Fibroblast of villous mesenchyme (primary cell): ENCODE data around the gene HPGD. TPM values are rescaled to one million over a fixed set of nuclear protein-coding genes. Genes with fewer than 3 reads are reported as not detected.

Experiments used
- DNase-seq: peaks from one replicate; pipeline ENCODE4 v3.0.0-alpha.2; 2010; ENCODE audit warnings: low read depth
- H3K4me3 ChIP-seq: 2 replicates; pipeline ENCODE4 v1.5.1; 2011; ENCODE audit warnings: low read depth, mild to moderate bottlenecking, low read length
- CTCF ChIP-seq: IDR thresholded peaks from 2 replicates; pipeline ENCODE4 v1.5.1; 2012; ENCODE audit warnings: low read depth, mild to moderate bottlenecking, low read length; ENCODE audit not compliant: insufficient read depth
- total RNA-seq: library from RNA; depleted of rRNA; stranded (reverse); fragments of >200 nt; gene quantifications from 2 replicates; pipeline ENCODE4 v1.2.3, GENCODE V29; 2012

HPGD gene
- total RNA-seq = 0.97 TPM in 1 of 2 replicates, not detected in the other

GRCh38 chr4:174522183-174523024 lies at the start of gene HPGD:
TSS of gene HPGD (minus strand) at chr4:174522488. CDS start at chr4:174522451, 37 bp downstream.
- peak within 1 kb of the TSS; percentile 51 for H3K4me3 ChIP-seq
- TF ChIP-seq CTCF = no peak
- peak; percentile 5 for DNase-seq

- TF ChIP-seq CTCF = no peak
Observed at GRCh38 chr4:174564529-174564928, 42.2 kb upstream of the HPGD start.

GRCh38 chr4:174563399-174563798 lies 41.1 kb upstream of the HPGD start:
- no peak for DNase-seq
- H3K4me3 ChIP-seq = no peak overlapping the region
- no peak for TF ChIP-seq CTCF

More at GRCh38 chr4:174564529-174564928, 42.2 kb upstream of the HPGD start:
- DNase-seq = no peak
- no peak overlapping the region for H3K4me3 ChIP-seq

- TF ChIP-seq CTCF = no peak
- no peak overlapping the region for H3K4me3 ChIP-seq
- peak; percentile 38 for DNase-seq
Observed at GRCh38 chr4:174561560-174561959, 39.3 kb upstream of the HPGD start.

GRCh38 chr4:174559894-174560293 lies 37.6 kb upstream of the HPGD start:
- TF ChIP-seq CTCF = no peak
- no peak for DNase-seq
- no peak overlapping the region for H3K4me3 ChIP-seq

- no peak overlapping the region for H3K4me3 ChIP-seq
- DNase-seq = no peak
- no peak for TF ChIP-seq CTCF
Observed at GRCh38 chr4:174555789-174556630, 33.7 kb upstream of the HPGD start.
